Loucy (cell line): ENCODE results near the gene RAMAC.

Source experiments
- H2AFZ ChIP-seq: fragments of 200-600 bp; sonication (generic); 2 replicates; pipeline ENCODE4 v1.6.0; 2016; ENCODE audit warnings: antibody characterized with exemption, mild to moderate bottlenecking, low read length, moderate library complexity
- H3F3A ChIP-seq: fragments of 200-600 bp; 2 replicates; pipeline ENCODE4 v1.6.0; 2016; ENCODE audit warnings: antibody characterized with exemption, low read depth, mild to moderate bottlenecking
- H3K27me3 ChIP-seq: fragments of 200-600 bp; sonication (generic); 2 replicates; pipeline ENCODE4 v1.6.1; 2014; ENCODE audit warnings: low read length, mild to moderate bottlenecking; ENCODE audit not compliant: insufficient read depth, poor library complexity, severe bottlenecking
- H3K36me3 ChIP-seq: fragments of 200-600 bp; sonication (generic); 2 replicates; pipeline ENCODE4 v1.6.1; 2016; ENCODE audit warnings: low read length; ENCODE audit not compliant: insufficient read depth
- H3K4me1 ChIP-seq: fragments of 200-600 bp; sonication (generic); 2 replicates; pipeline ENCODE4 v1.5.1; 2014; ENCODE audit warnings: low read length, mild to moderate bottlenecking; ENCODE audit not compliant: insufficient read depth, poor library complexity, severe bottlenecking
- H3K4me2 ChIP-seq: fragments of 200-600 bp; sonication (generic); 2 replicates; pipeline ENCODE4 v1.6.0; 2014; ENCODE audit warnings: antibody characterized with exemption, low read length, low read depth, mild to moderate bottlenecking; ENCODE audit not compliant: poor library complexity, severe bottlenecking
- H3K4me3 ChIP-seq: fragments of 200-600 bp; sonication (generic); 2 replicates; pipeline ENCODE4 v1.5.1; 2014; ENCODE audit warnings: low read length, mild to moderate bottlenecking, mixed read lengths; ENCODE audit not compliant: poor library complexity, severe bottlenecking
- H3K79me2 ChIP-seq: fragments of 200-600 bp; sonication (generic); 2 replicates; pipeline ENCODE4 v1.6.1; 2014; ENCODE audit warnings: low read length; ENCODE audit not compliant: insufficient read depth
- H3K9ac ChIP-seq: fragments of 200-600 bp; sonication (generic); 2 replicates; pipeline ENCODE4 v1.6.0; 2014; ENCODE audit warnings: mild to moderate bottlenecking, low read depth, low read length, moderate library complexity; ENCODE audit not compliant: poor library complexity, severe bottlenecking
- H3K9me2 ChIP-seq: fragments of 200-600 bp; sonication (generic); replicated peaks from 2 replicates; pipeline ENCODE4 v1.6.1; 2016; ENCODE audit warnings: low read depth, low read length, mixed read lengths
- H3K9me3 ChIP-seq: fragments of 200-600 bp; sonication (generic); 2 replicates; pipeline ENCODE4 v1.6.1; 2014; ENCODE audit warnings: mild to moderate bottlenecking, antibody characterized with exemption, low read length, low read depth; ENCODE audit not compliant: insufficient read depth
- H4K20me1 ChIP-seq: fragments of 200-600 bp; sonication (generic); 2 replicates; pipeline ENCODE4 v1.6.0; 2014; ENCODE audit warnings: antibody characterized with exemption, low read length, mild to moderate bottlenecking; ENCODE audit not compliant: insufficient read depth, poor library complexity, severe bottlenecking
- CTCF ChIP-seq: fragments of 200-600 bp; sonication (generic); conservative IDR thresholded peaks from 2 replicates; pipeline ENCODE4 v1.5.1; 2014; ENCODE audit warnings: mild to moderate bottlenecking, antibody characterized with exemption, low read length
- EZH2phosphoT487 ChIP-seq: fragments of 200-600 bp; IDR thresholded peaks from 2 replicates; pipeline ENCODE4 v1.6.1; 2018; ENCODE audit warnings: antibody characterized with exemption, mild to moderate bottlenecking, moderate library complexity, borderline replicate concordance

RAMAC gene

DNA sequence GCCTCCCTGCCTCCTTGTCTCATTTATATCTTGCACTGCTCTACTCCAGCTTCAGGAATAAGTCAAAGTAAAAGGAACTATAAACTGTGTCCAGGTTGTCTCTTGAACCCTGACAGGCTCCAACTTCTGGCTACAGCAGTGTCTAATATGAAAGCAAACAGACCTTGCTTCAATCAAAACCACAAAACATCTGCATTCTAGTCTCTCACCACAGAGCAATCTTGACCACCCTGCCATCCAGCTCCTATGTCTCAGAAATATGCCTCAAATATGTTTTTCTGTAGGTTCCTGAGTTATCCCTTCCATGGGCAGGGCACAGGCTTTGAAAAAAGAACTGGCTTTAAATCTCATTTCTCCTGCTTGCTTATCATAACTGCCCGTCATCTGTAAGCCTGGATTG, 13.0 kb upstream of the RAMAC start:
- no peaks in the 10 kb centered on the region for H4K20me1 ChIP-seq
- TF ChIP-seq EZH2phosphoT487 = no peak
- H3K36me3 ChIP-seq = no peaks in the 10 kb centered on the region
- no peaks in the 10 kb centered on the region for H3K27me3 ChIP-seq
- H3K79me2 ChIP-seq = no peaks in the 10 kb centered on the region
- no peak overlapping the region for H3K4me2 ChIP-seq
- no peak overlapping the region for H2AFZ ChIP-seq
- H3F3A ChIP-seq = no peaks in the 10 kb centered on the region
- H3K9me3 ChIP-seq = no peaks in the 10 kb centered on the region
- H3K9me2 ChIP-seq = no peaks in the 10 kb centered on the region
- no peak overlapping the region for H3K9ac ChIP-seq
- H3K4me1 ChIP-seq = no peaks in the 10 kb centered on the region
- H3K4me3 ChIP-seq = no peak overlapping the region

GRCh38 chr15:82977076-82977475, 8.9 kb upstream of the RAMAC start:
- TF ChIP-seq CTCF (no peak), EZH2phosphoT487 (no peak)
- no peak overlapping the region for H2AFZ ChIP-seq
- H3F3A ChIP-seq = no peaks in the 10 kb centered on the region
- H3K27me3 ChIP-seq = no peaks in the 10 kb centered on the region
- H3K79me2 ChIP-seq = no peaks in the 10 kb centered on the region
- H3K36me3 ChIP-seq = no peaks in the 10 kb centered on the region
- H3K4me2 ChIP-seq = no peak overlapping the region
- no peaks in the 10 kb centered on the region for H4K20me1 ChIP-seq
- H3K9me3 ChIP-seq = no peaks in the 10 kb centered on the region
- no peaks in the 10 kb centered on the region for H3K4me1 ChIP-seq
- H3K4me3 ChIP-seq = no peak overlapping the region
- no peak overlapping the region for H3K9ac ChIP-seq
- H3K9me2 ChIP-seq = no peaks in the 10 kb centered on the region

GRCh38 chr15:82978438-82978837, 7.6 kb upstream of the RAMAC start:
- H3K9me2 ChIP-seq = no peaks in the 10 kb centered on the region
- H3K9me3 ChIP-seq = no peaks in the 10 kb centered on the region
- TF ChIP-seq EZH2phosphoT487 = no peak
- TF ChIP-seq CTCF = no peak
- no peaks in the 10 kb centered on the region for H3K4me1 ChIP-seq
- no peaks in the 10 kb centered on the region for H3F3A ChIP-seq
- no peak overlapping the region for H3K4me2 ChIP-seq
- no peaks in the 10 kb centered on the region for H4K20me1 ChIP-seq
- H2AFZ ChIP-seq = no peak overlapping the region
- H3K79me2 ChIP-seq = no peaks in the 10 kb centered on the region
- no peaks in the 10 kb centered on the region for H3K27me3 ChIP-seq
- H3K4me3 ChIP-seq = no peak overlapping the region
- H3K36me3 ChIP-seq = no peaks in the 10 kb centered on the region
- no peak overlapping the region for H3K9ac ChIP-seq

DNA sequence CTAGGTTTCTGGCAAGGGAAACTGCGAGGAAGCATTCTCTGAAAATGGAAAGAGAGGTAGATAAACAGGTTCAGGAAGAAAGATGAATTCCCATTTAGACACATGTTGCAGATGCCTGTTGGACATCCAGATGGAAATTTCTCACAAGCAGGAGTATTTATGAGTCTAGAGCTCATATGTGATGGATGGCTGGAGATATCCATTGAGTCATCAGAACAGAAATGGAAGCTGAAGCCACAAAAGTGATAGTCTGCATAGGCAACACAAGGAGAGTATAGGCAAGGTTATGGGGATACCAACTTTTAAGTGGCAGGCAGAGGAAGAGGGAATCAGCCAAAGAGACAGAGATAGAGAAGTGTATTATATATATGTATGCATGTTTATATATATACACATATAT, 6.3 kb upstream of the RAMAC start:
- no peaks in the 10 kb centered on the region for H3K9me2 ChIP-seq
- no peak overlapping the region for H2AFZ ChIP-seq
- H3K36me3 ChIP-seq = no peaks in the 10 kb centered on the region
- H3K4me3 ChIP-seq = no peak overlapping the region
- H3F3A ChIP-seq = no peaks in the 10 kb centered on the region
- no peak for TF ChIP-seq CTCF
- TF ChIP-seq EZH2phosphoT487 = no peak
- peaks cover 5% of the 10 kb centered on the region; the same call in 1 of the 2 replicates for H3K79me2 ChIP-seq
- H3K4me1 ChIP-seq = peaks cover 4% of the 10 kb centered on the region
- H4K20me1 ChIP-seq = no peaks in the 10 kb centered on the region
- H3K9me3 ChIP-seq = no peaks in the 10 kb centered on the region
- H3K27me3 ChIP-seq = no peaks in the 10 kb centered on the region
- H3K4me2 ChIP-seq = no peak overlapping the region
- no peak overlapping the region for H3K9ac ChIP-seq
